Stomach (tissue), 9 donors: Measurements from ENCODE around the gene RPS6KL1. TPM values are rescaled to one million over a fixed set of nuclear protein-coding genes. Genes with fewer than 3 reads are reported as not detected.
"Not testable (repeated sequence)": the region's sequence is repeated elsewhere in the genome, so short reads cannot be mapped to it uniquely, and the experiment has no call there.

Source experiments
- DNase-seq, 2 donors: peaks; one replicate each; pipeline versions ENCODE4 v3.0.0 to v3.0.0-alpha.2; 2013 to 2019
- H3K27ac ChIP-seq, 5 donors: fragments of 200-600 bp in 4 of 5; sonication (generic) in 4 of 5; one replicate each; pipeline ENCODE4 v1.5.1; 2013 to 2019; ENCODE audit warnings: mild to moderate bottlenecking in 1 of 5, moderate library complexity in 1 of 5
- H3K27me3 ChIP-seq, 3 donors: fragments of 200-600 bp; sonication (generic); one replicate each; pipeline ENCODE4 v1.5.1; 2017 to 2019; ENCODE audit warnings: mixed run types in 1 of 3
- H3K36me3 ChIP-seq, 4 donors: fragments of 200-600 bp; sonication (generic); 1 replicate in 3 of 4; 2 replicates in 1 of 4; pipeline ENCODE4 v1.5.1; 2016 to 2019
- H3K4me1 ChIP-seq, 4 donors: fragments of 200-600 bp; sonication (generic); one replicate each; pipeline ENCODE4 v1.5.1; 2016 to 2019
- H3K4me3 ChIP-seq, 4 donors: fragments of 200-600 bp; sonication (generic) in 3 of 4; one replicate each; pipeline ENCODE4 v1.5.1; 2016 to 2019; ENCODE audit warnings: mild to moderate bottlenecking in 1 of 4
- H3K9me3 ChIP-seq, 4 donors: fragments of 200-600 bp; sonication (generic); one replicate each; pipeline ENCODE4 v1.5.1; 2016 to 2019
- EP300 ChIP-seq: sonication (generic); formaldehyde crosslinking; IDR thresholded peaks from one replicate; pipeline ENCODE4 v1.6.1; 2017; ENCODE audit warnings: antibody characterized with exemption
- POLR2A ChIP-seq, 4 donors: fragments of 450-650 bp; IDR thresholded peaks; one replicate each; pipeline ENCODE4 v1.6.1; 2016; ENCODE audit warnings: antibody characterized with exemption in 4 of 4, control low read depth in 2 of 4, mild to moderate bottlenecking in 1 of 4, moderate library complexity in 1 of 4
- POLR2AphosphoS5 ChIP-seq, 3 donors: sonication (generic); formaldehyde crosslinking; IDR thresholded peaks; one replicate each; pipeline ENCODE4 v1.6.1; 2016; ENCODE audit warnings: antibody characterized with exemption in 3 of 3
- WGBS, 5 donors: extraction: QIAGEN DNeasy Blood & Tissue Kit in 3 of 5; methylation state at CpG; one replicate each; pipeline versions ENCODE4 v1.1.5 to v1.1.7; 2013 to 2018; 5-methylcytosine and 5-hydroxymethylcytosine counted together
- intact Hi-C: fragments of 100-400 bp; cut with DNase I; formaldehyde crosslinking; loops from one replicate; pipeline ENCODE4 v1.15.1; 2023; ENCODE audit warnings: low total_unique reads
- polyA plus RNA-seq, 3 donors: library from polyadenylated mRNA; stranded (reverse); fragments of 200-250 nt; gene quantifications; one replicate each; pipeline ENCODE4 v1.2.3, GENCODE V29; 2013
- total RNA-seq, 5 donors: library from RNA; depleted of rRNA; stranded (reverse); fragments of >200 nt; gene quantifications; one replicate each; pipeline versions ENCODE4 v1.1.0 to v1.2.3, GENCODE V29; 2014 to 2016
- TF ChIP-seq, protein P1 (sequence below), 7 experiments: fragments of 450-650 bp in 4 of 7; fragments of 200-600 bp in 3 of 7; sonication (generic) in 3 of 7; IDR thresholded peaks; one replicate each; pipeline ENCODE4 v1.5.1; 2016 to 2019; ENCODE audit warnings: antibody characterized with exemption in 7 of 7, control low read depth in 2 of 7, mild to moderate bottlenecking in 1 of 7
- donor health status: healthy with polysubstance abuse.
- donor health status: Bipolar disorder and iron deficiency.
- donor health status: healthy.

The RPS6KL1 gene
- total and polyA plus RNA-seq, 8 donors, result 0.92 to 2.5 (median 2.0) TPM; not detected in 3

DNA sequence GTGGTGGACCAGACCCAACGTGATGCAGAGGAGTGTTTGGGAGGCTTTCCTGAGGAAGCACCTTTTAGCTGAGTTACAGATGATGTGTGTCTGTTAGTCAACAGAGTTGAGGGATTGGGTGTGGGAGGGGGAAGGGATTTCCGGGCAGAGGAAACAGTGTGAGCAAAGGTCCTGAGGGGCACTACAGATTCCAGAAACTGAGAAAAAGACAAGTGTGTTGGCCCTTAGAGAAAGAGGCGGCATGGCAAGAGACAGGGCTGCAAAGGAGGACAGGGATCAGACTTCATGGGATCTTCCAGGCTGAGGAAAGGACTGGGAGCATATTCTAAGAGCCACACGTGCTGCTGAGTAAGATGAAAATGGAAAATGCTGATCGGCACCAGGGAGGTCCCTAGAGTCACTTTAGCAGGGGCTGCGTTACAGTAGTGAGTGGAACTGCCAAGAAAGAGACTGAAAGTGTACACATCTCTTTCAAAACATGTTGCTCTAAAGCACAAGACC lies 9.4 kb upstream of the RPS6KL1 start:
- intact Hi-C loops, result no loop called here
- Histone ChIP-seq H3K4me1 (peaks cover 0 to 12% (median 9%) of the 10 kb centered on the region in 4 donors), H3K27ac (peak overlapping the region in 1 of 5 donors; percentile 20), H3K4me3 (no peak overlapping the region), H3K9me3 (no peaks in the 10 kb centered on the region), H3K36me3 (no peaks in the 10 kb centered on the region), H3K27me3 (peaks cover 0 to 67% (median 16%) of the 10 kb centered on the region in 3 donors)
- WGBS, 5 donors, result 21 to 36% (median 31%) methylated on average over 6 of the region's 6 CpGs
- peak in 1 of 2 donors; percentile 61 for DNase-seq
- TF ChIP-seq POLR2AphosphoS5 (IDR thresholded peaks at IDR 0.05), result no peak
- TF ChIP-seq POLR2A (IDR thresholded peaks at IDR 0.05), result no peak
- TF ChIP-seq EP300, result no peak
- TF ChIP-seq, protein P1, sequence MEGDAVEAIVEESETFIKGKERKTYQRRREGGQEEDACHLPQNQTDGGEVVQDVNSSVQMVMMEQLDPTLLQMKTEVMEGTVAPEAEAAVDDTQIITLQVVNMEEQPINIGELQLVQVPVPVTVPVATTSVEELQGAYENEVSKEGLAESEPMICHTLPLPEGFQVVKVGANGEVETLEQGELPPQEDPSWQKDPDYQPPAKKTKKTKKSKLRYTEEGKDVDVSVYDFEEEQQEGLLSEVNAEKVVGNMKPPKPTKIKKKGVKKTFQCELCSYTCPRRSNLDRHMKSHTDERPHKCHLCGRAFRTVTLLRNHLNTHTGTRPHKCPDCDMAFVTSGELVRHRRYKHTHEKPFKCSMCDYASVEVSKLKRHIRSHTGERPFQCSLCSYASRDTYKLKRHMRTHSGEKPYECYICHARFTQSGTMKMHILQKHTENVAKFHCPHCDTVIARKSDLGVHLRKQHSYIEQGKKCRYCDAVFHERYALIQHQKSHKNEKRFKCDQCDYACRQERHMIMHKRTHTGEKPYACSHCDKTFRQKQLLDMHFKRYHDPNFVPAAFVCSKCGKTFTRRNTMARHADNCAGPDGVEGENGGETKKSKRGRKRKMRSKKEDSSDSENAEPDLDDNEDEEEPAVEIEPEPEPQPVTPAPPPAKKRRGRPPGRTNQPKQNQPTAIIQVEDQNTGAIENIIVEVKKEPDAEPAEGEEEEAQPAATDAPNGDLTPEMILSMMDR (IDR thresholded peaks at IDR 0.05), result no peak

DNA sequence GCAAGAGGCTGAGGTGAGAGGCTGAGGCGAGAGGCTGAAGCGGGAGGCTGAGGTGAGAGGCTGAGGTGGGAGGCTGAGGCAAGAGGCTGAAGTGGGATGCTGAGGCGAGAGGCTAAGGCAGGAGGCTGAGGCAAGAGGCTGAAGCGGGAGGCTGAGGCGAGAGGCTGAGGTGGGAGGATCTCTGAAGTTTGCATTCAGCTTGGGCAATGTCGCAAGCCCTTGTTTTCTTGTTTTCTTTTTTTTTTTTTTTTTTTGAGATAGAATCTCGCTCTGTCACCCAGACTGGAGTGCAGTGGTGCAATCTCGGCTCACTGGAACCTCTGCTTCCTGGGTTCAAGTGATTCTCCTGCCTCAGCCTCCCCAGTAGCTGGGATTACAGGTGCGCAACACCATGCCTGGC lies 8.7 kb upstream of the RPS6KL1 start:
- Histone ChIP-seq H3K27ac (peak overlapping the region in 1 of 5 donors; percentile 20), H3K27me3 (peaks cover 0 to 67% (median 16%) of the 10 kb centered on the region in 3 donors), H3K4me1 (peaks cover 0 to 12% (median 9%) of the 10 kb centered on the region in 4 donors)
- WGBS, 5 donors, result 81 to 92% (median 86%) methylated on average over 8 to 9 of the region's 9 CpGs
- intact Hi-C loops, DNase-seq, H3K4me3 ChIP-seq, H3K36me3 ChIP-seq, H3K9me3 ChIP-seq: not testable (repeated sequence)

DNA sequence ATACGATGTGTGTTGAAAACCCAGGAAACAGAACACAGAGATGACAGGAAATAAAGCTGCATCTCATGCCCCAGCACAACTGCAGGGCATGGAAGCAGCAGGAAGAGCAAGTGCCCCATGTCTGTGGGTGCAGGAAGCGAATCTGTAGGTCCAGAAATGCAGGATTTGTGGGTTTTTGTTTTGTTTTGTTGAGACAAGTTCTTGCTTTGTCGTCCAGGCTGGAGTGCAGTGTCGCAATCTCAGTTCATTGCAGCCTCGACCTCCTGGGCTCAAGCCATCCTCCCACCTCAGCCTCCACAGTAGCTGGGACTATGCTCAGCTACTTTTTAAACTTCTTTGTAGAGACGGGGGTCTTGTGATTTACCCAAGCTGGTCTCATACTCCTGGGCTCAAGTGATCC lies 6.2 kb upstream of the RPS6KL1 start:
- DNase-seq, result no peak
- TF ChIP-seq EP300 (no peak), POLR2AphosphoS5 (IDR thresholded peaks at IDR 0.05) (no peak), POLR2A (IDR thresholded peaks at IDR 0.05) (no peak)
- TF ChIP-seq, protein P1 (IDR thresholded peaks at IDR 0.05), result no peak

DNA sequence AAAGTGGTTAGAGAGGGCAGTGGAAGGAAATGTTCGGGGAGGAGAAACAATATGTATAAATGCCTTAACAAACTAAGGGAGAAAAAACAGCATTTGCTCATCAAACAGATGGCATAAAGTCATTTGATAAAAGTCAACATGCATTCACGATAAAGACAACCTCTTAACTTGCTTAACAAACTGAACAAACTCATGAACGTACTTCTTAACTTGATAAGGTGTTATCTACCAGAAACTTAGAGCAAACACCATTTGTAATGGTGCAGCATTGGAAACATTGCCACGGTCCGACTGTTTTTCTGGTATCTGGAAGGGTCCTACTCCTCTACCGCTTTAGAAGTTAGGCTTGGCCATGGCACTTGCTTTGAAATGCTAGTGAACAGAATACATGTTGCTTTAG lies 4.2 kb upstream of the RPS6KL1 start:
- TF ChIP-seq, protein P1 (IDR thresholded peaks at IDR 0.05), result no peak
- no peak for TF ChIP-seq POLR2A (IDR thresholded peaks at IDR 0.05)
- no peak for TF ChIP-seq EP300
- peak in 1 of 3 donors; percentile 37 for TF ChIP-seq POLR2AphosphoS5 (IDR thresholded peaks at IDR 0.05)
- Histone ChIP-seq H3K36me3 (no peaks in the 10 kb centered on the region), H3K9me3 (no peaks in the 10 kb centered on the region), H3K4me1 (peaks cover 7 to 17% (median 14%) of the 10 kb centered on the region in 4 donors), H3K27ac (no peak overlapping the region), H3K27me3 (peaks cover 0 to 59% (median 22%) of the 10 kb centered on the region in 3 donors), H3K4me3 (no peak overlapping the region)
- intact Hi-C loops, result no loop called here
- 27 to 57% (median 44%) methylated on average over 6 of the region's 6 CpGs for WGBS, 5 donors
- DNase-seq, result no peak

More for the DNA sequence above, 6.2 kb upstream of the RPS6KL1 start:
- Histone ChIP-seq H3K36me3 (no peaks in the 10 kb centered on the region), H3K27ac (no peak overlapping the region), H3K4me3 (no peak overlapping the region), H3K9me3 (no peaks in the 10 kb centered on the region), H3K27me3 (peaks cover 0 to 54% (median 16%) of the 10 kb centered on the region in 3 donors), H3K4me1 (peaks cover 0 to 9% (median under 1%) of the 10 kb centered on the region in 4 donors)
- WGBS, 5 donors, result 55 to 72% (median 69%) methylated on average over 6 of the region's 6 CpGs
- intact Hi-C loops, result no loop called here

DNA sequence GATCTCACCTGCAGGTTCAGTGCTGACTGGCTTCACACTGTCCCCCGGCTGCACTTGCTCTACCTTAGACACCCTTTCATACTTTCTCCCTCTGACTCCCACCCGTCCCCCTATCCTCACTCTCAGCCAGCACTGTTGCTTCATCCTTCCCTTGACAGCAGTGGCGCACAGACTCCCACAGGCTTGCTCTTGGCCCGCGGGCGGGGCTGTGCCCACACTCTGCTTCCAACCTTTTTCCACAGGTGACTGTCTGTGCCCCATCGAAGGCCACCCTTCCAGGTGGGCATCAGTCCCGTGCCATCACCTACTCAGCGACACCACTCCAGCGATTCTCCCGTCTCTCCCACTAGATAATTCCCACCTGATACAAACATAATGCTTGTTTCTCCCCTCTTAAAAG lies 1.0 kb upstream of the RPS6KL1 start:
- no peak for TF ChIP-seq POLR2AphosphoS5 (IDR thresholded peaks at IDR 0.05)
- TF ChIP-seq, protein P1 (IDR thresholded peaks at IDR 0.05), result no peak
- no peak for TF ChIP-seq POLR2A (IDR thresholded peaks at IDR 0.05)
- no peak for TF ChIP-seq EP300
- Histone ChIP-seq H3K4me1 (peaks cover 7 to 18% (median 15%) of the 10 kb centered on the region in 4 donors), H3K9me3 (no peaks in the 10 kb centered on the region), H3K36me3 (peaks cover 0 to 6% (median 0%) of the 10 kb centered on the region in 4 donors), H3K27ac (no peak overlapping the region), H3K4me3 (no peak overlapping the region), H3K27me3 (peaks cover 0 to 31% (median 12%) of the 10 kb centered on the region in 3 donors)
- intact Hi-C loops, result no loop called here
- 80 to 90% (median 85%) methylated on average over 11 of the region's 11 CpGs for WGBS, 5 donors
- DNase-seq, result no peak
